HUES48 (cell line): ENCODE measurements around the gene SLC25A12.

ENCODE experiments used
- H3K27ac ChIP-seq: one replicate; pipeline ENCODE4 v1.7.0; 2013; ENCODE audit warnings: low read depth, low read length, inconsistent platforms
- H3K27me3 ChIP-seq: 2 replicates; pipeline ENCODE4 v1.6.1; 2013; ENCODE audit warnings: mild to moderate bottlenecking, low read length; ENCODE audit not compliant: control insufficient read depth, insufficient read depth
- H3K36me3 ChIP-seq: 2 replicates; pipeline ENCODE4 v1.6.1; 2013; ENCODE audit warnings: low read length; ENCODE audit not compliant: control insufficient read depth, insufficient read depth
- H3K4me1 ChIP-seq: 2 replicates; pipeline ENCODE4 v1.6.1; 2013; ENCODE audit warnings: mild to moderate bottlenecking, low read length; ENCODE audit not compliant: control insufficient read depth, insufficient read depth
- H3K4me3 ChIP-seq: 2 replicates; pipeline ENCODE4 v1.5.1; 2013; ENCODE audit warnings: mild to moderate bottlenecking, low read depth, low read length
- H3K9ac ChIP-seq: 2 replicates; pipeline ENCODE4 v1.6.1; 2013; ENCODE audit warnings: mild to moderate bottlenecking, low read depth, low read length, moderate library complexity
- H3K9me3 ChIP-seq: 2 replicates; pipeline ENCODE4 v1.6.1; 2013; ENCODE audit warnings: low read length; ENCODE audit not compliant: control insufficient read depth, insufficient read depth

The SLC25A12 gene, protein sequence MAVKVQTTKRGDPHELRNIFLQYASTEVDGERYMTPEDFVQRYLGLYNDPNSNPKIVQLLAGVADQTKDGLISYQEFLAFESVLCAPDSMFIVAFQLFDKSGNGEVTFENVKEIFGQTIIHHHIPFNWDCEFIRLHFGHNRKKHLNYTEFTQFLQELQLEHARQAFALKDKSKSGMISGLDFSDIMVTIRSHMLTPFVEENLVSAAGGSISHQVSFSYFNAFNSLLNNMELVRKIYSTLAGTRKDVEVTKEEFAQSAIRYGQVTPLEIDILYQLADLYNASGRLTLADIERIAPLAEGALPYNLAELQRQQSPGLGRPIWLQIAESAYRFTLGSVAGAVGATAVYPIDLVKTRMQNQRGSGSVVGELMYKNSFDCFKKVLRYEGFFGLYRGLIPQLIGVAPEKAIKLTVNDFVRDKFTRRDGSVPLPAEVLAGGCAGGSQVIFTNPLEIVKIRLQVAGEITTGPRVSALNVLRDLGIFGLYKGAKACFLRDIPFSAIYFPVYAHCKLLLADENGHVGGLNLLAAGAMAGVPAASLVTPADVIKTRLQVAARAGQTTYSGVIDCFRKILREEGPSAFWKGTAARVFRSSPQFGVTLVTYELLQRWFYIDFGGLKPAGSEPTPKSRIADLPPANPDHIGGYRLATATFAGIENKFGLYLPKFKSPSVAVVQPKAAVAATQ

DNA sequence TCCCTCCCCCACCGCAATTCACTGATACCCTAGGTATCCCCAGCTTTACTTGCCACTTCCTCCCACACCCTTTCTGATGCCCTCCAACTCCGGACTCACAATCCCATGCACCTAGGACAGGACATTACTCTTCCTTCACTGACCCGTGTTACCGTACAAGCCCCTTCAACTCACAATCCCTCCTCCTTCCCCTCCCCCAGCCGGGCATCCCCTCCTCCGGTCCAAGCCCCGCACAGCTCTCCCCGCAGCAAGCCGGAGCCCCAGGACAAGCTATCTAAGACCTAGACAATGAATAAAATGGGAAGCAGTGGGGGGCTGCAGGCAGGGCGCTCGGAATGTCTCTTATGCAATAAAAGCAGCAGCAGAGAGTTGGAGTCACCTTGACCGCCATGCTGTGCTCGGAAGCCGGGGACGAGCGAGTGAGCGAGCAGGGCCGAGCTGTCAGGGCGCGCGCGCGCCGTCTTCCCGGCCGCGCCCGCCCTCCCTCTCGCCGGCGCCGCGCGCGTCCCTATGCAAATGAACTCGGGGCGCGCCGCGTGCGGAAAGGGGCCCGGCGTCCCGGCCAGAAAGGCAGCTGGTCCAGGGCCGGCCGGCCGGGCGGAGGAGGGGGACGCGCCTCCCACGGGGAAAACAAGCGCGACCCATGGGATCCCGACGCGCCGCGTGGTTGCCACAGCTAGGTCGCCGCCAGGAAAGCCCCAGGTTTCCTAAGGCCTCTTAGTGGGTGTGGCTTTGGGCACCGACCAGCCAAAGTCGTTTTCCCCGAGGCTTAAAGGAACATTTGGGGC is at the start of gene SLC25A12:
Gene SLC25A12, minus strand, starts transcription at position 421 of the 788 bp plus-strand sequence. Its CDS starts 30 bp downstream, at position 391.
- H3K4me1 ChIP-seq, result peaks cover 10% of the 10 kb centered on the region
- peak within 1 kb of the TSS; percentile 85 for H3K27ac ChIP-seq
- peak within 1 kb of the TSS; percentile 83 for H3K9ac ChIP-seq
- H3K36me3 ChIP-seq, result peaks cover 5% of the 10 kb centered on the region; the same call in 1 of the 2 replicates
- peaks cover 8% of the 10 kb centered on the region for H3K9me3 ChIP-seq
- peak within 1 kb of the TSS; percentile 82 for H3K4me3 ChIP-seq
- H3K27me3 ChIP-seq, result no peaks in the 10 kb centered on the region

DNA sequence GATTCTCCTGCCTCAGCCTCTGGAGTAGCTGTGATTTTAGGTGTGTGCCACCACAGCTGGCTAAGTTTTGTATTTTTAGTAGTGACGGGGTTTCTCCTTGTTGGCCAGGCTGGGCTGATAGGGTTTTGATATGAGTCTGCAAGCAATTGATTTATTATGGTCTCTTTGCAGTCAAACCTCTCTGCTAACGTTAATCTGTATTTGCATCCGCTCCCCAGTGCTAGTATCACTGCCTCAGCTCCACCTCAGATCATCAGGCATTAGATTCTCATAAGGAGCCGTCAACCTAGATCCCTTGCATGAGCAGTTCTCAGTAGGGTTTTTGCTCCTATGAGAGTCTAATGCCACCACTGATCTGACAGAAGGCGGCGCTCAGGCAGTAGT is 47.3 kb upstream of the SLC25A12 start:
- no peak overlapping the region for H3K27ac ChIP-seq
- no peaks in the 10 kb centered on the region for H3K4me1 ChIP-seq
- 0 out of 2 replicates have a peak, but pooled peaks cover 5% of the 10 kb centered on the region for H3K36me3 ChIP-seq
- no peak overlapping the region for H3K4me3 ChIP-seq
- H3K9me3 ChIP-seq, result no peaks in the 10 kb centered on the region
- no peak overlapping the region for H3K9ac ChIP-seq
- H3K27me3 ChIP-seq, result no peaks in the 10 kb centered on the region

DNA sequence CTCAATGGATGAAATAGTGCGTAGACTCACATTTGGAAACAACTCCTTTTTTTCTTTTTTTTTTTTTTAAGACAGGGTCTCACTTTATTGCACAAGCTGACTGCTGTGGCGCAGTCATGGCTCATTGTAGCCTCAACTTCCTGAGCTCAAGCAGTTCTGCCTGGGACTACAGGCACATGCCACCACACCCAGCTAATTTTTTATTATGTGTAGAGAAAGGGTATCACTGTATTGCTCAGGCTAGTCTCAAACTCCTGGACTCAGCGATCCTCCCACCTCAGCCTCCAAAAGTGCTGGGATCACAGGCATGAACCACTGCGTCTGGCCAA is 45.7 kb upstream of the SLC25A12 start:
- Histone ChIP-seq H3K9ac (no peak overlapping the region), H3K27me3 (no peaks in the 10 kb centered on the region), H3K4me3 (no peak overlapping the region), H3K9me3 (no peaks in the 10 kb centered on the region), H3K4me1 (no peaks in the 10 kb centered on the region), H3K27ac (no peak overlapping the region), H3K36me3 (0 out of 2 replicates have a peak, but pooled peaks cover 5% of the 10 kb centered on the region)

DNA sequence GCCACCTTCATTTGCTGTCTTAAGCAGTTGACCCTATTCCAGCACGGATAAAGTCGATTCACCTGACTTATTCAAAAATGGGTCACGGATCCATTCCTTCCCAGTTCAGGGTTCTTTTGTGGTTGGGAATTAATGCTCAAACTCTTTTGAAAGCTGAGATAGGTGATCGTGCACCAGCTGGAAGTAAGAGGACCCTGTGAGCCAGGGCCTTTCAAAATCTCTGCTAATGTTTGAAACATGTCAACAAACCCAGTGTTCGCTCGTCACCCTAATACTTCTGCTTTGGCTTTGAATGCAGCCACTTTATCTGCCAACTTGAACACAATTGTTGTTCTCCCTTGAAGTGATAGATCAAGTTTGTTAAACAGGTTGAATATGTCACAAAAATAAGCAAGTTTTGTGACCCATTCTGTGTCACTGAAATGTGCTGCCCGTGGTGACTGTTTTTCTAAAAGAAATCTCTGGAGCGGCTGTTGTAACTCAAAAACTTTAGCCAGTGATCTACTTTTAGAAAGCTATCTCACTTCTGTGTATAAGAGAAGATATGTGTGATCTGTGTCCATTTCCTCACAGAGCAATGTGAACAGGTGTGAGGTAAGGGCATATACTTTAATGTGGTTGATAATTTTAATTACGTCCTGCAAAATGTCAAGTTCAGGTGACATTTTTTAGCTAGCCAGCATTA is 45.2 kb upstream of the SLC25A12 start:
- Histone ChIP-seq H3K4me3 (no peak overlapping the region), H3K27me3 (no peaks in the 10 kb centered on the region), H3K9me3 (no peaks in the 10 kb centered on the region), H3K27ac (no peak overlapping the region), H3K9ac (no peak overlapping the region), H3K36me3 (peaks cover 8% of the 10 kb centered on the region; the same call in 1 of the 2 replicates), H3K4me1 (no peaks in the 10 kb centered on the region)

DNA sequence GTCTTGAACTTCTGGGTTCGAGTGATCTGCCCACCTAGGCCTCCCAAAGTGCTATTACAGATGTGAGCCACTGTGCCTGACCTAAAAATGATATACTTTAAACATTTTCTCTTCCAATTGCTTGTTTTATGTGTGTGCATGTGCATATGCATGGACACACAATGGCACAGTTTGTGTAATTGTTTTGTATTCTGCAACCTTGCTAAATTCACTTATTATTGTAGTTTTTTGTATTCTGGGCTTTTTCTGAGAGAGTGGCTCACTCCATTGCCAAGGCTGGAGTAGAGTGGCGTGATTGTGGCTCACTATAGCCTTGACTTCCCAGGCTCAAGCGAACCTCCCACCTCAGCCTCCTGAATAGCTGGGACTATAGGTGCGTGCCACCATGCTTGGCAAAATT is 36.3 kb upstream of the SLC25A12 start:
- Histone ChIP-seq H3K36me3 (peaks cover 44% of the 10 kb centered on the region), H3K4me3 (no peak overlapping the region), H3K9ac (no peak overlapping the region), H3K4me1 (no peaks in the 10 kb centered on the region), H3K9me3 (no peaks in the 10 kb centered on the region), H3K27ac (no peak overlapping the region), H3K27me3 (no peaks in the 10 kb centered on the region)

DNA sequence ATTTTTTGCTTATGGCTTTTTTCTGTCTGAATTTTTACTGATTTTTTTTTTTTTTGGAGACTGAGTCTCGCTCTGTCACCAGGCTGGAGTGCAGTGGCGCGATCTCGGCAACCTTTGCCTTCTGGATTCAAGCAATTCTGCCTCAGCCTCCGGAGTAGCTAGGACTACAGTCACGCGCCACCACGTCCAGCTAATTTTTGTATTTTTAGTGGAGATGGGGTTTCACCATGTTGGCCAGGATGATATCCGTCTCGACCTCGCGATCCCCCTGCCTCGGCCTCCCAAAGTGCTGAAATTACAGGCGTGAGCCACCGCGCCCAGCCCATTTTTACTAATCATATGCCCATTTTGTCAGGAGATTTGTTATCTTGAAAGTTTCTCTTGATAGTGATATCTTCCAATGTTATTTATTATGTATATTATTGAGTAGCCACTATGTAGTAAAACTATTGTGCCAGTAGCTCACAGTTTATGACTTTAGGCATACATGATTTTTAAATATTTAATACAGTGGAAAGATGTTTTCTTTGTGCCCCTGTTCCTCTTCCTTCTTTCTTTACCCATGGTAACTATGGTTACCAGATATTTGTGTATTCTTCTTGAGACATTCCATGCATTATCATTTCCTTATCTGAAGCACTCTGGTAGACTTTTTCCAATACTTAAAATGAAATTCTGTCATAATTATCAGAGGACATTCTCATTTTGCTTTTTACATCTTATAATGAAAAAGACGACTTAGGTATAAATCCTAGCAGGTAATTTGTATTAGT is 30.3 kb upstream of the SLC25A12 start:
- Histone ChIP-seq H3K4me1 (peaks cover 5% of the 10 kb centered on the region; the same call in 1 of the 2 replicates), H3K9ac (no peak overlapping the region), H3K9me3 (no peaks in the 10 kb centered on the region), H3K27me3 (no peaks in the 10 kb centered on the region), H3K27ac (no peak overlapping the region), H3K4me3 (no peak overlapping the region), H3K36me3 (peaks cover 23% of the 10 kb centered on the region)

DNA sequence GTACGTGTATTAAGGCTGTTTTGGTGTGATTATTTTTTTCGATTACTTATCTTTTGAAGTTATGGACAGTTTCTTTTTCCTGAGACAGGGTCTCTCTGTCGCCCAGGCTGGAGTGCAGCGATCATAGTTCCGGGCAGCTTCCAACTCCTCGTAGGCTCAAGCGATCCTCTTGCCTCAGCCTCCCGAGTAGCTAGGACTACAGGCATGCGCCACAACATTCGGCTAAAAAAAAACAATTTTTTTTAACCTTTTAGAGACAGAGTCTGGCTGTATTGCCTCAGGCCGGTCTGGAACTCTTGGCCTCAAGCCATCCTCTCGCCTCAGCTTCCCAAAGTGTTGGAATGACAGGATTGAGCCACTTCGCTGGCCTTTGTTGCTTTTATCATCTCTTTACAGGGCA is 29.2 kb upstream of the SLC25A12 start:
- H3K27me3 ChIP-seq, result no peaks in the 10 kb centered on the region
- H3K9me3 ChIP-seq, result no peaks in the 10 kb centered on the region
- H3K9ac ChIP-seq, result peak overlapping the region; percentile 89
- peak overlapping the region; percentile 94 for H3K27ac ChIP-seq
- peak overlapping the region; percentile 92 for H3K4me3 ChIP-seq
- H3K4me1 ChIP-seq, result peaks cover 5% of the 10 kb centered on the region; the same call in 1 of the 2 replicates
- peaks cover 21% of the 10 kb centered on the region for H3K36me3 ChIP-seq

DNA sequence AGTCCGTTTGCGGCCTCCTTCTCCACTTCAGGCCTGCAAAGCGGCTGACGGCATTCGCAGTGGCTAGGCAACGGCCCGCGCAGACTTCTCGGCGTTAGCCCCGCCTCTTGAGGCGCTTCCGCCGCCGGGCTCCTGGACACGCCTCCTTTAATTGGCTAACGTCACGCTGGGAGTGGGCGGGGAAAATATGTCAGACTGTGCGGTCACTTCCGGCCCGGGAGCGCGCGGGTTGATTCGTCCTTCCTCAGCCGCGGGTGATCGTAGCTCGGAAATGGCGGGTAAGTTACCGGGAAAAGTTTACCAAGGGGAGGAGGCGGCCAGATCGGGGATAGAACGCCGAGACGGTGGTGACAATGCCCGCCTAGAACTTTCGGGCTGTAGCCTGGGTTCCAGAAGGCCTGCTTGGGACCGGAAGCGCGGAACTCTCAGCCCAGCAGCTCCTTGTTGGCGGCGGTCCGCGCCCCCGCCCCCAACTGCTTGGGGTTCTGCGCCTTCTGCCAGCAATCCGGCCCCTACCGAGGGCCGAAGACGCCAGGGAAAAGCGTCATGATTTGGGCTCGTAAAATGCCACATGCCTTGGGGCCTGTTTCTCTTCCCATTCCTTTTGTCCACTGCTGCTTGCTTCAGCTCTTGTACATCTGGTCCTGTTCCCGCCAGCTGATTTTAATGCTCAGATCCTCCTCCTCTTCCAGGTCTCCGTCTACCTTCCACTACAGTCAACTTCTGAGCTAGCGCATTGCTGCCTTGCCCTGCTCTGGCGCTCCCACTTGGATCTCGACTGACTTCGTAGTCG is 28.4 kb upstream of the SLC25A12 start, which contains the start of gene HAT1:
Gene HAT1, plus strand, starts transcription at position 232 of the 793 bp plus-strand sequence. Its CDS starts 40 bp downstream, at position 272.
- Histone ChIP-seq H3K9me3 (no peaks in the 10 kb centered on the region), H3K4me1 (peaks cover 5% of the 10 kb centered on the region; the same call in 1 of the 2 replicates), H3K9ac (peak within 1 kb of the TSS; percentile 89), H3K36me3 (peaks cover 19% of the 10 kb centered on the region), H3K4me3 (peak within 1 kb of the TSS; percentile 92), H3K27me3 (no peaks in the 10 kb centered on the region), H3K27ac (peak within 1 kb of the TSS; percentile 94)

DNA sequence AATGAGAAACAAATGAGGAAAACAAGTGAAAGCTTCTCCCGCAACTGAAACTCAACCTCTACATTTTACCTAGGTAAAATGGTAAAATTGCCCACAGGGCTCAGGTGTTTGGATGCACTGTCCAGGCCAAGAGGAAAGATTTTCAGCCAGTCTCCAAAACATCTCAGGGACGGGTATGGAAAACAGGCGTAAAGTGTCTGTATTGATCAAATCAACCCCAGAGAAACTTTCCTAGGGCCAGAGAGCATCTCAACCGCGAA is 27.9 kb upstream of the SLC25A12 start:
- Histone ChIP-seq H3K9me3 (no peaks in the 10 kb centered on the region), H3K27ac (peak overlapping the region; percentile 84), H3K36me3 (peaks cover 14% of the 10 kb centered on the region), H3K4me3 (peak overlapping the region; percentile 92), H3K9ac (peak overlapping the region; percentile 49), H3K4me1 (peaks cover 5% of the 10 kb centered on the region; the same call in 1 of the 2 replicates), H3K27me3 (no peaks in the 10 kb centered on the region)
